HCT116 (cell line): ENCODE data around the gene TRMT11. TPM values are rescaled to one million over a fixed set of nuclear protein-coding genes. Genes with fewer than 3 reads are reported as not detected.

Experiments used
- ATAC-seq: fragments of 200-7000 bp; cut with Tn5 transposase; 2 replicates; pipeline ENCODE4 v1.9.1; 2020; ENCODE audit warnings: mild to moderate bottlenecking, moderate library complexity
- BruUV-seq: library from RNA; stranded (reverse); fragments of 400-500 nt; replicated peaks from 2 replicates; lab custom pipeline; 2021; lab: Mats Ljungman, UMichigan
- CTCF ChIA-PET: fragments of 300-600 bp; sonication (Branson Sonifier 250); formaldehyde crosslinking; loops from one replicate; lab custom pipeline; 2021; ENCODE audit warnings: antibody characterized with exemption; lab: Charles Lee
- POLR2A ChIA-PET: fragments of 300-600, 350-600 bp; sonication (Branson Sonifier 250); formaldehyde crosslinking; loops from one replicate; lab custom pipeline; 2021; ENCODE audit warnings: antibody characterized with exemption; lab: Charles Lee
- RAD21 ChIA-PET, 2 experiments: fragments of 300-600 bp; sonication (Branson Sonifier 250); formaldehyde crosslinking; loops; one replicate each; lab custom pipeline; 2023; ENCODE audit warnings: low total read pairs in 2 of 2; ENCODE audit not compliant: uncharacterized antibody in 2 of 2, unreplicated experiment in 2 of 2, low non-redundant PET in 1 of 2; lab: Charles Lee
- DNase-seq: peaks from one replicate; pipeline ENCODE4 v3.0.0-alpha.2; 2010; ENCODE audit warnings: low read depth, low spot score
- H2AFZ ChIP-seq: fragments of 200-600 bp; shearing (Covaris generic), sonication (generic); 2 replicates; pipeline ENCODE4 v1.6.1; 2017; ENCODE audit warnings: low read depth, mixed run types, mixed read lengths, antibody characterized with exemption, low read length; ENCODE audit not compliant: poor library complexity, severe bottlenecking
- H3K27ac ChIP-seq: 2 replicates; pipeline ENCODE4 v1.5.1; 2012; ENCODE audit warnings: low read depth, low read length
- H3K27me3 ChIP-seq: fragments of 200-600 bp; sonication (generic); 2 replicates; pipeline ENCODE4 v1.6.1; 2016; ENCODE audit warnings: mixed run types, low read length, mixed read lengths; ENCODE audit not compliant: insufficient read depth
- H3K36me3 ChIP-seq, 2 experiments: fragments of 200-500 bp in 1 of 2; fragments of 200-600 bp in 1 of 2; sonication (Bioruptor generic) in 1 of 2; sonication (generic) in 1 of 2; 2 replicates each; pipeline versions ENCODE4 v1.5.1 to v1.6.1; 2014 to 2016; ENCODE audit warnings: low read length in 2 of 2, inconsistent platforms in 1 of 2, mixed read lengths in 1 of 2, mixed run types in 1 of 2; ENCODE audit not compliant: insufficient read depth in 2 of 2, control insufficient read depth in 1 of 2
- H3K4me1 ChIP-seq, 2 experiments: fragments of 200-600 bp in 1 of 2; sonication (generic) in 1 of 2; 2 replicates each; pipeline versions ENCODE4 v1.5.1 to v1.6.1; 2012 to 2017; ENCODE audit warnings: low read length in 2 of 2, inconsistent platforms in 1 of 2, mild to moderate bottlenecking in 1 of 2, mixed read lengths in 1 of 2, mixed run types in 1 of 2, moderate library complexity in 1 of 2; ENCODE audit not compliant: insufficient read depth in 2 of 2, control insufficient read depth in 1 of 2
- H3K4me2 ChIP-seq: fragments of 200-600 bp; sonication (generic); 2 replicates; pipeline ENCODE4 v1.6.1; 2017; ENCODE audit warnings: mixed run types, low read length, mixed read lengths
- H3K4me3 ChIP-seq, 2 experiments: fragments of 200-600 bp in 1 of 2; sonication (generic) in 1 of 2; replicated peaks in 1 of 2; 2 replicates each; pipeline ENCODE4 v1.5.1; 2011 to 2016; ENCODE audit warnings: low read length in 2 of 2, control low read depth in 1 of 2, low read depth in 1 of 2, mild to moderate bottlenecking in 1 of 2, mixed read lengths in 1 of 2, mixed run types in 1 of 2
- H3K79me2 ChIP-seq: fragments of 200-600 bp; sonication (generic); 2 replicates; pipeline ENCODE4 v1.6.1; 2017; ENCODE audit warnings: mild to moderate bottlenecking, mixed run types, low read length, moderate library complexity, mixed read lengths; ENCODE audit not compliant: insufficient read depth
- H3K9ac ChIP-seq: fragments of 200-600 bp; sonication (generic); 2 replicates; pipeline ENCODE4 v1.6.1; 2016; ENCODE audit warnings: low read length, mixed read lengths
- H3K9me2 ChIP-seq: fragments of 200-600 bp; sonication (generic), shearing (Covaris generic); 2 replicates; pipeline ENCODE4 v1.6.1; 2017; ENCODE audit warnings: mixed run types, mild to moderate bottlenecking, moderate library complexity; ENCODE audit not compliant: insufficient read depth
- H3K9me3 ChIP-seq, 2 experiments: fragments of 200-500 bp in 1 of 2; fragments of 200-600 bp in 1 of 2; sonication (Bioruptor generic) in 1 of 2; sonication (generic) in 1 of 2; 2 replicates each; pipeline ENCODE4 v1.6.1; 2014 to 2017; ENCODE audit warnings: low read length in 2 of 2, mixed read lengths in 2 of 2, inconsistent platforms in 1 of 2, low read depth in 1 of 2, mild to moderate bottlenecking in 1 of 2, mixed run types in 1 of 2, moderate library complexity in 1 of 2; ENCODE audit not compliant: control insufficient read depth in 1 of 2, insufficient read depth in 1 of 2
- H4K20me1 ChIP-seq: fragments of 200-600 bp; sonication (generic), shearing (Covaris generic); 2 replicates; pipeline ENCODE4 v1.6.1; 2017; ENCODE audit warnings: mixed run types, mild to moderate bottlenecking, moderate library complexity; ENCODE audit not compliant: insufficient read depth
- CBX3 ChIP-seq: IDR thresholded peaks from 2 replicates; pipeline ENCODE4 v1.6.1; 2012; ENCODE audit warnings: low read depth
- CEBPB ChIP-seq: IDR thresholded peaks from 2 replicates; pipeline ENCODE4 v1.6.1; 2012; ENCODE audit warnings: low read depth
- EGR1 ChIP-seq: IDR thresholded peaks from 2 replicates; pipeline ENCODE4 v1.6.1; 2012; ENCODE audit warnings: low read depth
- ELF1 ChIP-seq: IDR thresholded peaks from 2 replicates; pipeline ENCODE4 v1.6.1; 2012; ENCODE audit warnings: low read depth, borderline replicate concordance
- EZH2 ChIP-seq: fragments of 200-600 bp; sonication (generic); IDR thresholded peaks from 2 replicates; pipeline ENCODE4 v1.6.1; 2017; ENCODE audit warnings: antibody characterized with exemption, mixed run types
- EZH2phosphoT487 ChIP-seq: fragments of 200-600 bp; IDR thresholded peaks from 2 replicates; pipeline ENCODE4 v1.6.1; 2018; ENCODE audit warnings: antibody characterized with exemption, borderline replicate concordance
- FOSL1 ChIP-seq: IDR thresholded peaks from 2 replicates; pipeline ENCODE4 v1.6.1; 2012; ENCODE audit warnings: low read depth
- JUND ChIP-seq: IDR thresholded peaks from 2 replicates; pipeline ENCODE4 v1.6.1; 2012
- POLR2AphosphoS5 ChIP-seq: IDR thresholded peaks from 2 replicates; pipeline ENCODE4 v1.6.1; 2011; ENCODE audit warnings: mild to moderate bottlenecking, low read depth, low read length, moderate library complexity
- RAD21 ChIP-seq: IDR thresholded peaks from 2 replicates; pipeline ENCODE4 v1.6.1; 2012; ENCODE audit warnings: low read depth, mild to moderate bottlenecking
- SIN3A ChIP-seq: IDR thresholded peaks from 2 replicates; pipeline ENCODE4 v1.6.1; 2012; ENCODE audit warnings: low read depth
- SP1 ChIP-seq: IDR thresholded peaks from 2 replicates; pipeline ENCODE4 v1.6.1; 2012; ENCODE audit warnings: low read depth
- TCF7L2 ChIP-seq: IDR thresholded peaks from 2 replicates; pipeline ENCODE4 v1.7.0; 2011; ENCODE audit warnings: borderline replicate concordance, inconsistent platforms; ENCODE audit not compliant: insufficient read depth, insufficient read length; ENCODE audit errors: extremely low read depth
- YY1 ChIP-seq: IDR thresholded peaks from 2 replicates; pipeline ENCODE4 v1.6.1; 2011; ENCODE audit warnings: low read length, low read depth, moderate library complexity, mild to moderate bottlenecking; ENCODE audit not compliant: insufficient replicate concordance; ENCODE audit errors: extremely low read depth
- ZFX ChIP-seq: fragments of 450-650 bp; IDR thresholded peaks from 2 replicates; pipeline ENCODE4 v1.6.1; 2017
- intact Hi-C: fragments of 100-400 bp; cut with micrococcal nuclease; formaldehyde crosslinking; loops from 2 replicates; pipeline ENCODE4 v1.10.0; 2022
- total RNA-seq: library from RNA; stranded (reverse); gene quantifications from one replicate; pipeline ENCODE4 v1.2.1, GENCODE V29; 2021; ENCODE audit not compliant: unreplicated experiment
- TF ChIP-seq, protein P1 (sequence below): IDR thresholded peaks from 2 replicates; pipeline ENCODE4 v1.6.1; 2011; ENCODE audit warnings: mild to moderate bottlenecking, low read length, moderate library complexity; ENCODE audit not compliant: insufficient replicate concordance; ENCODE audit errors: extremely low read depth
- TF ChIP-seq, protein P2 (sequence below): IDR thresholded peaks from 2 replicates; pipeline ENCODE4 v1.6.1; 2012
- TF ChIP-seq, protein P3 (sequence below): IDR thresholded peaks from 2 replicates; pipeline ENCODE4 v1.6.1; 2012; ENCODE audit warnings: low read depth
- TF ChIP-seq, protein P4 (sequence below): IDR thresholded peaks from 2 replicates; pipeline ENCODE4 v1.6.1; 2012

The TRMT11 gene
- total RNA-seq, 1 experiment from 2014 or later: 41.8 TPM

DNA sequence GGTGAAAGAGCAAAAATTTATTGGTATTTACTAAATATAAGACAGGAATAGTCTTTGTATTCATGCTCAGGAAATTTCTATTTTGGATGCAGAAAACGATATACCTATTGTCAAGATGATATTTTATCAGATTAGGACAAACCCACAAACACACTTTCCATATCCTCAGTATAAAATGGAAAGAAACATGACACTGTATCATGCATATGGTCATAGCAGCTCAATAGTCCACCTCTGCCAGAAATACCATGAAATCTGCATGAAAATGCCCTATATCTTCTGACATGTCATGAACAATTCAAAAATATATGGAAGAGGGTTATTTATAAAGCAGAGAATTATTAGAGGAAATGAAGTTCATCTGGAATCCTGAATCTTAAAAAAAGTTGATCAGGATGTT, 41.4 kb upstream of the TRMT11 start:
- no peaks in the 10 kb centered on the region for H4K20me1 ChIP-seq
- no peak overlapping the region for H3K9ac ChIP-seq
- POLR2A ChIA-PET: no interaction called here
- H3K4me2 ChIP-seq: no peak overlapping the region
- H3K9me3 ChIP-seq: no peaks in the 10 kb centered on the region
- CTCF ChIA-PET: interaction anchor here (2.2 kb wide), 1 partner anchor 11 kb away, joined by 9 read pairs; the partner anchor contains the start of gene HINT3
- no peaks in the 10 kb centered on the region for H3K9me2 ChIP-seq
- RAD21 ChIA-PET: no interaction called here
- TF ChIP-seq, protein P1, sequence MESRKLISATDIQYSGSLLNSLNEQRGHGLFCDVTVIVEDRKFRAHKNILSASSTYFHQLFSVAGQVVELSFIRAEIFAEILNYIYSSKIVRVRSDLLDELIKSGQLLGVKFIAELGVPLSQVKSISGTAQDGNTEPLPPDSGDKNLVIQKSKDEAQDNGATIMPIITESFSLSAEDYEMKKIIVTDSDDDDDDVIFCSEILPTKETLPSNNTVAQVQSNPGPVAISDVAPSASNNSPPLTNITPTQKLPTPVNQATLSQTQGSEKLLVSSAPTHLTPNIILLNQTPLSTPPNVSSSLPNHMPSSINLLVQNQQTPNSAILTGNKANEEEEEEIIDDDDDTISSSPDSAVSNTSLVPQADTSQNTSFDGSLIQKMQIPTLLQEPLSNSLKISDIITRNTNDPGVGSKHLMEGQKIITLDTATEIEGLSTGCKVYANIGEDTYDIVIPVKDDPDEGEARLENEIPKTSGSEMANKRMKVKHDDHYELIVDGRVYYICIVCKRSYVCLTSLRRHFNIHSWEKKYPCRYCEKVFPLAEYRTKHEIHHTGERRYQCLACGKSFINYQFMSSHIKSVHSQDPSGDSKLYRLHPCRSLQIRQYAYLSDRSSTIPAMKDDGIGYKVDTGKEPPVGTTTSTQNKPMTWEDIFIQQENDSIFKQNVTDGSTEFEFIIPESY: no peak
- TF ChIP-seq JUND: no peak
- TF ChIP-seq FOSL1: no peak
- TF ChIP-seq EZH2: no peak
- no peak for TF ChIP-seq RAD21
- TF ChIP-seq ELF1: no peak
- TF ChIP-seq EZH2phosphoT487: no peak
- no peak for TF ChIP-seq SP1
- no peak for TF ChIP-seq YY1
- TF ChIP-seq CBX3: no peak
- TF ChIP-seq POLR2AphosphoS5: no peak
- no peak for TF ChIP-seq CEBPB
- TF ChIP-seq, protein P2, sequence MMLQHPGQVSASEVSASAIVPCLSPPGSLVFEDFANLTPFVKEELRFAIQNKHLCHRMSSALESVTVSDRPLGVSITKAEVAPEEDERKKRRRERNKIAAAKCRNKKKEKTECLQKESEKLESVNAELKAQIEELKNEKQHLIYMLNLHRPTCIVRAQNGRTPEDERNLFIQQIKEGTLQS: no peak
- no peak for TF ChIP-seq ZFX
- no peak for TF ChIP-seq EGR1
- TF ChIP-seq TCF7L2: no peak
- TF ChIP-seq, protein P3, sequence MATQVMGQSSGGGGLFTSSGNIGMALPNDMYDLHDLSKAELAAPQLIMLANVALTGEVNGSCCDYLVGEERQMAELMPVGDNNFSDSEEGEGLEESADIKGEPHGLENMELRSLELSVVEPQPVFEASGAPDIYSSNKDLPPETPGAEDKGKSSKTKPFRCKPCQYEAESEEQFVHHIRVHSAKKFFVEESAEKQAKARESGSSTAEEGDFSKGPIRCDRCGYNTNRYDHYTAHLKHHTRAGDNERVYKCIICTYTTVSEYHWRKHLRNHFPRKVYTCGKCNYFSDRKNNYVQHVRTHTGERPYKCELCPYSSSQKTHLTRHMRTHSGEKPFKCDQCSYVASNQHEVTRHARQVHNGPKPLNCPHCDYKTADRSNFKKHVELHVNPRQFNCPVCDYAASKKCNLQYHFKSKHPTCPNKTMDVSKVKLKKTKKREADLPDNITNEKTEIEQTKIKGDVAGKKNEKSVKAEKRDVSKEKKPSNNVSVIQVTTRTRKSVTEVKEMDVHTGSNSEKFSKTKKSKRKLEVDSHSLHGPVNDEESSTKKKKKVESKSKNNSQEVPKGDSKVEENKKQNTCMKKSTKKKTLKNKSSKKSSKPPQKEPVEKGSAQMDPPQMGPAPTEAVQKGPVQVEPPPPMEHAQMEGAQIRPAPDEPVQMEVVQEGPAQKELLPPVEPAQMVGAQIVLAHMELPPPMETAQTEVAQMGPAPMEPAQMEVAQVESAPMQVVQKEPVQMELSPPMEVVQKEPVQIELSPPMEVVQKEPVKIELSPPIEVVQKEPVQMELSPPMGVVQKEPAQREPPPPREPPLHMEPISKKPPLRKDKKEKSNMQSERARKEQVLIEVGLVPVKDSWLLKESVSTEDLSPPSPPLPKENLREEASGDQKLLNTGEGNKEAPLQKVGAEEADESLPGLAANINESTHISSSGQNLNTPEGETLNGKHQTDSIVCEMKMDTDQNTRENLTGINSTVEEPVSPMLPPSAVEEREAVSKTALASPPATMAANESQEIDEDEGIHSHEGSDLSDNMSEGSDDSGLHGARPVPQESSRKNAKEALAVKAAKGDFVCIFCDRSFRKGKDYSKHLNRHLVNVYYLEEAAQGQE: no peak
- TF ChIP-seq, protein P4, sequence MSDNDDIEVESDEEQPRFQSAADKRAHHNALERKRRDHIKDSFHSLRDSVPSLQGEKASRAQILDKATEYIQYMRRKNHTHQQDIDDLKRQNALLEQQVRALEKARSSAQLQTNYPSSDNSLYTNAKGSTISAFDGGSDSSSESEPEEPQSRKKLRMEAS: no peak
- no peak for TF ChIP-seq SIN3A
- no peaks in the 10 kb centered on the region for H3K27me3 ChIP-seq
- H3K4me3 ChIP-seq: no peak overlapping the region
- no peak for DNase-seq
- ATAC-seq: no peak
- no peak overlapping the region for H2AFZ ChIP-seq
- intact Hi-C loops: no loop called here
- no peaks in the 10 kb centered on the region for H3K79me2 ChIP-seq
- H3K36me3 ChIP-seq: no peaks in the 10 kb centered on the region
- no TSS peak for BruUV-seq
- H3K27ac ChIP-seq: no peak overlapping the region
- H3K4me1 ChIP-seq: peaks cover 6 to 7% of the 10 kb centered on the region in 2 experiments; a peak in 3 of 4 replicates
